H54 (cell line): ENCODE data around the gene EML4.
"Not testable (repeated sequence)": the region's sequence is repeated elsewhere in the genome, so short reads cannot be mapped to it uniquely, and the experiment has no call there.

ENCODE experiments used
- DNase-seq: peaks from one replicate; pipeline ENCODE4 v3.0.0; 2011; ENCODE audit warnings: low spot score, mixed read lengths; ENCODE audit not compliant: insufficient read length
- FAIRE-seq: peaks from 3 replicates; lab custom pipeline; 2011; peaks lifted over from hg19 to GRCh38; lab: Jason Lieb, UNC
- POLR2A ChIP-seq: IDR thresholded peaks from 2 replicates; pipeline ENCODE4 v1.6.1; 2011; ENCODE audit warnings: low read depth, mild to moderate bottlenecking, low read length

The EML4 gene

GRCh38 chr2:42245396-42245795 is 76.2 kb downstream of the EML4 start:
- FAIRE-seq = no peak

GRCh38 chr2:42246562-42246961 is 77.4 kb downstream of the EML4 start:
- TF ChIP-seq POLR2A = no peak
- DNase-seq (no peak), FAIRE-seq (no peak)

More at GRCh38 chr2:42245396-42245795, 76.2 kb downstream of the EML4 start:
- no peak for TF ChIP-seq POLR2A
- DNase-seq = no peak

GRCh38 chr2:42248846-42249245 is 79.7 kb downstream of the EML4 start:
- DNase-seq = no peak
- no peak for TF ChIP-seq POLR2A
- FAIRE-seq = no peak

- no peak for TF ChIP-seq POLR2A
- DNase-seq = no peak
- FAIRE-seq = peak; percentile 43
Observed at GRCh38 chr2:42249284-42249683, 80.1 kb downstream of the EML4 start.

- TF ChIP-seq POLR2A = no peak
- FAIRE-seq = peak; percentile 72
- no peak for DNase-seq
Observed at GRCh38 chr2:42249887-42250286, 80.7 kb downstream of the EML4 start.

GRCh38 chr2:42250925-42251324 is 81.8 kb downstream of the EML4 start:
- DNase-seq = no peak
- FAIRE-seq = no peak
- TF ChIP-seq POLR2A = no peak

GRCh38 chr2:42252464-42252863 is 83.3 kb downstream of the EML4 start:
- TF ChIP-seq POLR2A = no peak
- FAIRE-seq (no peak), DNase-seq (no peak)

GRCh38 chr2:42254186-42254895 is 85.2 kb downstream of the EML4 start:
- no peak for TF ChIP-seq POLR2A
- DNase-seq = no peak
- peak; percentile 11 for FAIRE-seq

GRCh38 chr2:42256505-42256904 is 87.4 kb downstream of the EML4 start:
- FAIRE-seq (no peak), DNase-seq (no peak)
- TF ChIP-seq POLR2A = no peak

GRCh38 chr2:42261518-42262195 is 92.5 kb downstream of the EML4 start:
- no peak for FAIRE-seq
- DNase-seq = no peak

GRCh38 chr2:42266236-42266635 is 97.1 kb downstream of the EML4 start:
- no peak for FAIRE-seq

More at GRCh38 chr2:42261518-42262195, 92.5 kb downstream of the EML4 start:
- no peak for TF ChIP-seq POLR2A

GRCh38 chr2:42267530-42267929 is 98.4 kb downstream of the EML4 start:
- FAIRE-seq (no peak), DNase-seq (no peak)
- TF ChIP-seq POLR2A = no peak

More at GRCh38 chr2:42266236-42266635, 97.1 kb downstream of the EML4 start:
- TF ChIP-seq POLR2A = no peak
- no peak for DNase-seq

- no peak for TF ChIP-seq POLR2A
- FAIRE-seq = no peak
- DNase-seq = no peak
Observed at GRCh38 chr2:42268528-42269151, 99.5 kb downstream of the EML4 start.

- DNase-seq (no peak), FAIRE-seq (no peak)
- TF ChIP-seq POLR2A = no peak
Observed at GRCh38 chr2:42270757-42271156, 101.6 kb downstream of the EML4 start.

GRCh38 chr2:42271246-42271645 is 102.1 kb downstream of the EML4 start:
- DNase-seq = not testable (repeated sequence)
- peak; percentile 36 for FAIRE-seq
